Measurements from ENCODE around the gene ALDH16A1. TPM values are rescaled to one million over a fixed set of nuclear protein-coding genes. Genes with fewer than 3 reads are reported as not detected.

Gene ALDH16A1
- total RNA-seq, 1 experiment from 2014 or later = 40.9 TPM

DNA sequence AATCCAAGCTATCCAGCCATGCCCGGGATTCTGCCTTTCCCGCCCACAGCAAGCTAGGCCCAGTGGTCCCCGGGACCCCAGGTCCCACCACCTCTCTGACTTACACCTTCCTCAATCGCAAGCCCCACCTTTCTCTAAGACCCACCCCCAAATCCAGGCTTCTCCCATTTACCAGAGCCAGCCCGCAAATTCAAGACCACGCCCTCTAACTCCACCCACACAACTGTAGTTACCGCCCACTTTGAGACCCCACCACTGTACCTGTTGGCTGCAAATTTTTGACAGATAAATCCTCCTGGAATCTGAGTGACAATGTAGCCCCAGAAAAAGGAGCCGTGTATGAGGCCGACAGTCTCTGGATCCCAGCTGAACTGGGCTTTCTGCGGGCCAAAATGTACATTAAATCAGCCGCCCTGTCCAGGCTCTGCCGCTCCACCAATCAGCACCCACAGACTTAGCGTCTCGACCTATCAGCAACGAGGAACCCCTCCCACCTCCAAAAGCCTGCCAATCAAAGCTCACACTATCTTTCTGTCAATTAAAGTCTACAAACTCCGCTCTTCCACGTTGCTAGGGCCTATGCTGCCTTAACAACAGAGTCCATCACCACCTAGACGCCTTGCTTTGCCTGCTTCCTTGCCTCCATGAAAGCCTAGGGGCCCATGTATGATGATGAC is 18.0 kb upstream of the ALDH16A1 start:
- Histone ChIP-seq H3K9me3 (ENCODE audit: insufficient read depth, low read depth) (no peaks in the 10 kb centered on the region), H3K79me2 (ENCODE audit: low read depth) (no peaks in the 10 kb centered on the region), H3K4me3 (no peak overlapping the region), H3K4me1 (replicated peaks; ENCODE audit: insufficient read depth) (no peaks in the 10 kb centered on the region), H3K27me3 (ENCODE audit: insufficient read depth, low read depth) (peaks cover 42% of the 10 kb centered on the region), H3K36me3 (ENCODE audit: low read depth) (no peaks in the 10 kb centered on the region), H3K9me2 (ENCODE audit: insufficient read depth) (no peaks in the 10 kb centered on the region), H4K20me1 (ENCODE audit: insufficient read depth) (no peaks in the 10 kb centered on the region), H2AFZ (no peak overlapping the region), H3K4me2 (no peak overlapping the region), H3K27ac (no peak overlapping the region), H3F3A (ENCODE audit: insufficient read depth, low read depth) (peaks cover 7% of the 10 kb centered on the region; the same call in 1 of the 2 replicates)
- ChIA-PET POLR2A (ENCODE audit: unreplicated experiment) (no interaction called here), CTCF (no interaction called here)
- intact Hi-C loops (cut with micrococcal nuclease; ENCODE audit: unreplicated experiment) = no loop called here
- no peak for TF ChIP-seq EZH2 (IDR thresholded peaks at IDR 0.05; ENCODE audit: low read depth)
- TF ChIP-seq, protein P1, sequence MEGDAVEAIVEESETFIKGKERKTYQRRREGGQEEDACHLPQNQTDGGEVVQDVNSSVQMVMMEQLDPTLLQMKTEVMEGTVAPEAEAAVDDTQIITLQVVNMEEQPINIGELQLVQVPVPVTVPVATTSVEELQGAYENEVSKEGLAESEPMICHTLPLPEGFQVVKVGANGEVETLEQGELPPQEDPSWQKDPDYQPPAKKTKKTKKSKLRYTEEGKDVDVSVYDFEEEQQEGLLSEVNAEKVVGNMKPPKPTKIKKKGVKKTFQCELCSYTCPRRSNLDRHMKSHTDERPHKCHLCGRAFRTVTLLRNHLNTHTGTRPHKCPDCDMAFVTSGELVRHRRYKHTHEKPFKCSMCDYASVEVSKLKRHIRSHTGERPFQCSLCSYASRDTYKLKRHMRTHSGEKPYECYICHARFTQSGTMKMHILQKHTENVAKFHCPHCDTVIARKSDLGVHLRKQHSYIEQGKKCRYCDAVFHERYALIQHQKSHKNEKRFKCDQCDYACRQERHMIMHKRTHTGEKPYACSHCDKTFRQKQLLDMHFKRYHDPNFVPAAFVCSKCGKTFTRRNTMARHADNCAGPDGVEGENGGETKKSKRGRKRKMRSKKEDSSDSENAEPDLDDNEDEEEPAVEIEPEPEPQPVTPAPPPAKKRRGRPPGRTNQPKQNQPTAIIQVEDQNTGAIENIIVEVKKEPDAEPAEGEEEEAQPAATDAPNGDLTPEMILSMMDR (conservative IDR thresholded peaks at IDR 0.05) = no peak
- BruUV-seq (replicated peaks) = no TSS peak
- DNase-seq = no peak

- BruUV-seq (replicated peaks) = no TSS peak
- DNase-seq = no peak
- no peaks in the 10 kb centered on the region for H3K4me1 ChIP-seq (replicated peaks; ENCODE audit: insufficient read depth)
- no peak overlapping the region for H3K4me3 ChIP-seq
- no peak overlapping the region for H2AFZ ChIP-seq
- H3K27me3 ChIP-seq (ENCODE audit: insufficient read depth, low read depth) = peaks cover 41% of the 10 kb centered on the region
- H3F3A ChIP-seq (ENCODE audit: insufficient read depth, low read depth) = peaks cover 13% of the 10 kb centered on the region; the same call in 1 of the 2 replicates
- H3K9me3 ChIP-seq (ENCODE audit: insufficient read depth, low read depth) = no peaks in the 10 kb centered on the region
- H3K9me2 ChIP-seq (ENCODE audit: insufficient read depth) = no peaks in the 10 kb centered on the region
- POLR2A ChIA-PET (ENCODE audit: unreplicated experiment) = no interaction called here
- CTCF ChIA-PET = no interaction called here
- no peak overlapping the region for H3K27ac ChIP-seq
- no peak for TF ChIP-seq EZH2 (IDR thresholded peaks at IDR 0.05; ENCODE audit: low read depth)
- TF ChIP-seq, protein P1 (conservative IDR thresholded peaks at IDR 0.05) = no peak
- no peak overlapping the region for H3K4me2 ChIP-seq
- H4K20me1 ChIP-seq (ENCODE audit: insufficient read depth) = no peaks in the 10 kb centered on the region
- no peaks in the 10 kb centered on the region for H3K79me2 ChIP-seq (ENCODE audit: low read depth)
- intact Hi-C loops (cut with micrococcal nuclease; ENCODE audit: unreplicated experiment) = no loop called here
- no peaks in the 10 kb centered on the region for H3K36me3 ChIP-seq (ENCODE audit: low read depth)
Measured at GRCh38 chr19:49435670-49436069, 17.4 kb upstream of the ALDH16A1 start.

GRCh38 chr19:49436381-49437017 is 16.5 kb upstream of the ALDH16A1 start:
- POLR2A ChIA-PET (ENCODE audit: unreplicated experiment) = no interaction called here
- Histone ChIP-seq H2AFZ (no peak overlapping the region), H3F3A (ENCODE audit: insufficient read depth, low read depth) (peaks cover 15% of the 10 kb centered on the region; the same call in 1 of the 2 replicates), H3K4me3 (no peak overlapping the region), H3K4me2 (no peak overlapping the region), H3K4me1 (replicated peaks; ENCODE audit: insufficient read depth) (no peaks in the 10 kb centered on the region), H3K9me3 (ENCODE audit: insufficient read depth, low read depth) (no peaks in the 10 kb centered on the region), H3K27ac (no peak overlapping the region), H3K9me2 (ENCODE audit: insufficient read depth) (no peaks in the 10 kb centered on the region), H3K79me2 (ENCODE audit: low read depth) (no peaks in the 10 kb centered on the region), H4K20me1 (ENCODE audit: insufficient read depth) (no peaks in the 10 kb centered on the region), H3K27me3 (ENCODE audit: insufficient read depth, low read depth) (peaks cover 43% of the 10 kb centered on the region), H3K36me3 (ENCODE audit: low read depth) (no peaks in the 10 kb centered on the region)
- DNase-seq = no peak
- CTCF ChIA-PET = interaction anchor here (0.7 kb wide), 1 partner anchor 83 kb away, joined by 3 read pairs; no protein-coding TSS in a partner anchor
- BruUV-seq (replicated peaks) = no TSS peak
- intact Hi-C loops (cut with micrococcal nuclease; ENCODE audit: unreplicated experiment) = no loop called here
- TF ChIP-seq, protein P1 (conservative IDR thresholded peaks at IDR 0.05) = no peak
- no peak for TF ChIP-seq EZH2 (IDR thresholded peaks at IDR 0.05; ENCODE audit: low read depth)
